ENCODE results near the gene PSMA6. TPM values are rescaled to one million over a fixed set of nuclear protein-coding genes. Genes with fewer than 3 reads are reported as not detected.
A peak's percentile ranks its signal among the peaks of the same experiment; 100 is the strongest.

The PSMA6 gene
- total RNA-seq, 4 donors from 2014 or later, result 62.7 to 175 (median 102) TPM

- intact Hi-C loops (cut with DNase I; ENCODE audit: low total_unique reads), result no loop called here
- WGBS, 2 donors, result 5 to 6% methylated on average over 14 of the region's 14 CpGs
Observed at GRCh38 chr14:35292770-35293561, 784 bp downstream of the PSMA6 start.

DNA sequence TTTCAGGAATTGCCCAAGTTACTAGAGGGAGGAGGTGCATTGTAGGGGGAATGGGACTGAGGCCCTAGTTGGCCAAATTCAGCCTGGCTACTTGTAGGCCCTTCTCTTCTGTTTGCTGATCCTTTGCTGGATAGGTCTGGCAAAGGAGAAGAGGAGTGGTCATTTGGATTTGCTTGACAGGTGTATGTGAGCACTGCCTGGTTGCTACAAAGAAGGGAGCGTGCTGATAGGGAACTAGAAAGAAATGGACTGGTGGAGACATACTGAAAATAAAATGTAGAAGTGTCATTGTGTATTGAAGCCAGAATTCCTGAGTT is 3.6 kb downstream of the PSMA6 start:
- intact Hi-C loops (cut with DNase I; ENCODE audit: low total_unique reads), result no loop called here
- no peak overlapping the region for H3K4me3 ChIP-seq (ENCODE audit: low read depth, poor library complexity, severe bottlenecking)
- 87 to 89% methylated on average over 1 of the region's 1 CpG for WGBS, 2 donors
- no peak for TF ChIP-seq POLR2A (IDR thresholded peaks at IDR 0.05)
- TF ChIP-seq CTCF (IDR thresholded peaks at IDR 0.05), result no peak
- DNase-seq (ENCODE audit: low spot score in 2 of 2), result no peak

More at GRCh38 chr14:35292770-35293561, 784 bp downstream of the PSMA6 start:
- peak overlapping the region; percentile 73 for H3K4me3 ChIP-seq (ENCODE audit: low read depth, poor library complexity, severe bottlenecking)
- no peak for DNase-seq (ENCODE audit: low spot score in 2 of 2)
- TF ChIP-seq POLR2A (IDR thresholded peaks at IDR 0.05) (no peak), CTCF (IDR thresholded peaks at IDR 0.05) (no peak)

GRCh38 chr14:35296545-35296944 is 4.4 kb downstream of the PSMA6 start:
- intact Hi-C loops (cut with DNase I; ENCODE audit: low total_unique reads), result no loop called here
- WGBS, 2 donors, result 83 to 92% methylated on average over 3 of the region's 3 CpGs
- no peak for DNase-seq (ENCODE audit: low spot score in 2 of 2)
- H3K4me3 ChIP-seq (ENCODE audit: low read depth, poor library complexity, severe bottlenecking), result no peak overlapping the region
- TF ChIP-seq POLR2A (IDR thresholded peaks at IDR 0.05), result no peak
- TF ChIP-seq CTCF (IDR thresholded peaks at IDR 0.05), result no peak

GRCh38 chr14:35297706-35298105 is 5.5 kb downstream of the PSMA6 start:
- intact Hi-C loops (cut with DNase I; ENCODE audit: low total_unique reads), result no loop called here
- 91 to 92% methylated on average over 3 of the region's 3 CpGs for WGBS, 2 donors
- no peak for DNase-seq (ENCODE audit: low spot score in 2 of 2)
- TF ChIP-seq POLR2A (IDR thresholded peaks at IDR 0.05) (no peak), CTCF (IDR thresholded peaks at IDR 0.05) (no peak)
- no peak overlapping the region for H3K4me3 ChIP-seq (ENCODE audit: low read depth, poor library complexity, severe bottlenecking)

GRCh38 chr14:35298351-35298750 is 6.2 kb downstream of the PSMA6 start:
- TF ChIP-seq CTCF (IDR thresholded peaks at IDR 0.05) (no peak), POLR2A (IDR thresholded peaks at IDR 0.05) (no peak)
- 77 to 84% methylated on average over 4 of the region's 4 CpGs for WGBS, 2 donors
- intact Hi-C loops (cut with DNase I; ENCODE audit: low total_unique reads), result no loop called here
- no peak for DNase-seq (ENCODE audit: low spot score in 2 of 2)
- no peak overlapping the region for H3K4me3 ChIP-seq (ENCODE audit: low read depth, poor library complexity, severe bottlenecking)

GRCh38 chr14:35299708-35300107 is 7.5 kb downstream of the PSMA6 start:
- no peak for DNase-seq (ENCODE audit: low spot score in 2 of 2)
- no peak overlapping the region for H3K4me3 ChIP-seq (ENCODE audit: low read depth, poor library complexity, severe bottlenecking)
- TF ChIP-seq POLR2A (IDR thresholded peaks at IDR 0.05) (no peak), CTCF (IDR thresholded peaks at IDR 0.05) (no peak)
- 57 to 58% methylated on average over 1 of the region's 1 CpG for WGBS, 2 donors
- intact Hi-C loops (cut with DNase I; ENCODE audit: low total_unique reads), result no loop called here
